ENCODE results near the gene GALNT10.

DNA sequence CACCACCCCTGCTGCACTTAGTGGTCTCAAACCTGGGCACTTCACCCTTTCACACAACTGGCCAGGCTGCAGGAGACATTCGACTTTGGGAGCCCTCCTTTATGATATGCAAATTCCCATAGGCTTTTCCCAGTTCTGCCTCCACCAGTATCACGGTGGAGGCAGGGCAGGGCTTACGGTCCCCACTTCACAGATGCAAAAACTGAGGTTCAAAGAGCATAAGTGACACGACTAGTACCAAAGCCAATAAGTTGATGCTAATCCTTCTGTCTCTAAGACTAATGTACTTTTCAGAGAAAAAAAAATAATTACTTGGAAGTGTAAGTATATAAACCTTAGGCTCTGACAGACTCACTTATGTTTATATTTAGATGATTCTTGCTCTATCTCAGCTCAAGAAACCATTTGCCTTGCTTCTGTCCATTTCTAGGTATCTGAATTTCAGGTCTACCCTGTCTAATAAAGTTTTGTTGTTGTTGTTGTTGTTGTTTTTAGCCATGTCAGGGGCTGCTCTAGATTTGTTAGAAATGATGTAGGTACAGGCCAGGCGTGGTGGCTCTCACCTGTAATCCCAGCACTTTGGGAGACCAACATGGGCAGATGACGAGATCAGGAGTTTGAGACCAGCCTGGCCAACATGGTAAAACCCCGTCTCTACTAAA lies 10.7 kb downstream of the GALNT10 start:
- TF ChIP-seq, protein P1, sequence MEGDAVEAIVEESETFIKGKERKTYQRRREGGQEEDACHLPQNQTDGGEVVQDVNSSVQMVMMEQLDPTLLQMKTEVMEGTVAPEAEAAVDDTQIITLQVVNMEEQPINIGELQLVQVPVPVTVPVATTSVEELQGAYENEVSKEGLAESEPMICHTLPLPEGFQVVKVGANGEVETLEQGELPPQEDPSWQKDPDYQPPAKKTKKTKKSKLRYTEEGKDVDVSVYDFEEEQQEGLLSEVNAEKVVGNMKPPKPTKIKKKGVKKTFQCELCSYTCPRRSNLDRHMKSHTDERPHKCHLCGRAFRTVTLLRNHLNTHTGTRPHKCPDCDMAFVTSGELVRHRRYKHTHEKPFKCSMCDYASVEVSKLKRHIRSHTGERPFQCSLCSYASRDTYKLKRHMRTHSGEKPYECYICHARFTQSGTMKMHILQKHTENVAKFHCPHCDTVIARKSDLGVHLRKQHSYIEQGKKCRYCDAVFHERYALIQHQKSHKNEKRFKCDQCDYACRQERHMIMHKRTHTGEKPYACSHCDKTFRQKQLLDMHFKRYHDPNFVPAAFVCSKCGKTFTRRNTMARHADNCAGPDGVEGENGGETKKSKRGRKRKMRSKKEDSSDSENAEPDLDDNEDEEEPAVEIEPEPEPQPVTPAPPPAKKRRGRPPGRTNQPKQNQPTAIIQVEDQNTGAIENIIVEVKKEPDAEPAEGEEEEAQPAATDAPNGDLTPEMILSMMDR (IDR thresholded peaks at IDR 0.05), result no peak
- TF ChIP-seq ZFX (IDR thresholded peaks at IDR 0.05; ENCODE audit: borderline replicate concordance), result no peak
